Nucleus accumbens (tissue), 56 donors: Measurements from ENCODE around the gene MTRFR.
A peak's percentile ranks its signal among the peaks of the same experiment; 100 is the strongest.

Source experiments
- DNase-seq, 56 donors: peaks; one replicate each; lab custom pipeline; 2025; lab: John Stamatoyannopoulos, UW

Gene MTRFR

GRCh38 chr12:123269395-123269892 lies 36.2 kb downstream of the MTRFR start:
- peak in 55 of 56 donors; percentile 27 to 98 (median 86) for DNase-seq

DNA sequence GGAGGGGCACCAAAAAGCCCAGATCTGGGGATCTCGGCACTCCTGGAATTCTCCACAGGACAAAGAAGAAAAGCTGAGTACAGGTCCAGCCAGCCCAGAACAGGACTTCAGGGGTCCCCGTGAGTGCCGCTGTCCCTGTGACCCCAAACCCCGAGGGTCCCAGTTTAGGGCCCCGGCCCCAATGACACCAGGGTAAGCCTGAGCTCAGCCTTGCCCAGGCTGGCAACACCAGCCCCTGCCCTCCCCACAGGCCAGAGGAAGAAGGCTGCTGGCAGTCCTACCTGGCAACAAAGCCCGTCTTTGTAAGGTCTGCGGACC lies 36.6 kb downstream of the MTRFR start:
- peak in 7 of 56 donors; percentile 35 to 59 (median 42) for DNase-seq

GRCh38 chr12:123270214-123271000 lies 37.2 kb downstream of the MTRFR start:
- peak in 19 of 56 donors; percentile 9 to 64 (median 30) for DNase-seq

GRCh38 chr12:123271001-123271668 lies 37.9 kb downstream of the MTRFR start:
- DNase-seq: peak in 46 of 56 donors; percentile 18 to 82 (median 50)

- no peak for DNase-seq
Measured at GRCh38 chr12:123273166-123273565, 39.9 kb downstream of the MTRFR start.

GRCh38 chr12:123278101-123278627 lies 44.9 kb downstream of the MTRFR start:
- DNase-seq: no peak

DNA sequence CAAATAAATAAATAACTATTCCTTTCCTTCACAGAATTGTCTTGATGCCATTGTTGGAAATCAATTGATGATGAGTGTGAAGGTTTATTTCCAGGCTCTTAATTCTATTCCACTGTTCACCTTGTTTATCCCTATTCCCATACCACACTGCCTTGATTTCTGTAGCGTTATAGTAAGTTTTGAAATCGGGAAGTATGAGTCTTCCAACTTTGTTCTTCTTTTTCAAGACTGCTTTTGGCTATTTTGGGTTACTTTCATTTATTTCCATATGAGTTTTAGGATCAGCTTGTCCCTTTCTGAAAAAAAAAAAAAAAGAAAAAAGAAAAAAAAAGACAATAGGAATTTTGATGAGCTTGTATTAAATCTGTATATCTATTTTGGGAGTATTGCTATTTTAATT lies 47.7 kb downstream of the MTRFR start:
- DNase-seq: no peak

DNA sequence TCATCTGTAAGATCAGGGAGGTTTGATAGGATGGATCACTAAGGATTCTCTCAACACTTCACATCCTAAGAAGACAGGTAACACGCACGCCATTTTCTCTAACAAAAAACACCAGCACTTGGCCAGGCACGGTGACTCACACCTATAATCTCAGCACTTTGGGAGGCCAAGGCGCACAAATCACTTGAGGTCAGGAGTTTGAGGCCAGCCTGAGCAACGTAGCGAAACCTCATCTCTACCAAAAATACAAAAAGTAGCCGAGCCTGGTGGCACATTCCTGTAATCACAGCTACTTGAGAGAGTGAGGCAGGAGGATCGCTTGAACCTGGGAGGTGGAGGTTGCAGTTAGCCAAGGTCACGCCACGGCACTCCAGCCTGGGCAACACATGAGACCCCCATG lies 48.9 kb downstream of the MTRFR start:
- DNase-seq: no peak

DNA sequence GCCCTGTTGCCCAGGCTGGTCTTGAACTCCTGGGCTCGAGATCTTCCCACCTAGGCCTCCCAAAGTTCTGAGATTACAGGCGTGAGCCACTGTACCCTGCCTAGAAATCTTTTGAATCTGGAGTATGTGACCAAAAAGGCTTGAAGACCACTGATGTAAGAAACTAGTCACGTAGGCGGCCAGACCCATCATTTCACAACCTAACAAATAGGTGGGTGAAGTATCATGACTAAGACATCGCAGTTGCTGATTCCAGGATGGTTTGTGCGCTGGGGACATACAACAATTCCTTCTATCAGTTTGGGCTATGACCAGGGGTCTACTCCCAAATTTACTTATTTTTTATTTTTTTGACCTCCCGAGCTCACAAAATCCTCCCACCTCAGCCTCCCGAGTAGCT lies 50.2 kb downstream of the MTRFR start:
- DNase-seq: no peak

DNA sequence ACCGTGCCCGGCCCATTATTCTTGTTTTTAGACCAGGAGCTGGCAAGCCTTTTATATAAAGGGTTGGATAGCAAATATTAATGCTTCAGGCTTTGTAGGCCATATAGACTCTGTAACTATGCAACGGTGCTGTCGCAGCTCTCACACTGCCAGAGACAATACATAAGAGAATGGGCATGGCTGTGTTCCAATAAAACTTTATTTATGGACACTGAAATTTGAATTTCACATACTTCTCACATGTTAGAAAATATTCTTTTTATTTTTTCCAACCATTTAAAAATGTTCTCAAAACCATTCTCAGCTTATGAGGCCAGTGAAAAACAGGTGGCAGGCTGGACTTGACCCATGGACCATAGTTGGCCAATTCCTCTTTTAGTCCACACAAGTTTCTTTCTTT lies 51.4 kb downstream of the MTRFR start:
- no peak for DNase-seq

DNA sequence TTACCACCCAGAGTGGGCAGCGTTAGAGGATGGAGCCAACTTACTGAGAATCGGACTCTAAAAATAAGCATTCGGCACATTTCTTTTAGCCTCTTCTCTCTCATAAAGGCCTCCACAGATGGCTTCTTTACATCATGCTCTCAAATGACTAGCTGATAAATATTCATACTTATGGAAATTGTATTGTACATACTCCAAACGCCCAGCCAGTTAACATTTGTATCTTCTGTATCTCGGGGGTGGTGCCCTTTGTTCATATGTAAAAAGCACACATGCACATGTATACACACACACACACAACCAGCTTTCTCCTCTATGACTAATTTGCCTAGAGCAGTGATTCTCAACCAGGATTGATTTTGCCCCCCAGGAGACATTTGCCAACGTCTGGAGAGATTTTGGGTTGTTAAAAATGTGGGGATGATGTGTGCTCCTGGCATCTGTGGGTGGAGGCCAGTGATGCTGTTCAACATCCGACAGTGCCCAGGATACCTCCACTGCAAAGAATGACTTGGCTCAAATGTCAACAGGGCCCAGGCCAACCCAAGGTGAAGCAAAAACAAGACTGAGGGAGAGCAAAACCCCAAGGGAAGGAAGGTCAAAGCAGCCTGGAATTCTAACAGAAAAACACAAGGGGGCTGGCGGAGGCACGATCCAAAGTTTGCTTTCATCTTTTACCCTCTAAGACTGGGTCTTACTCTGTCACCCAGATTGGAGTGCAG lies 53.6 kb downstream of the MTRFR start:
- no peak for DNase-seq

GRCh38 chr12:123288751-123289346 lies 55.6 kb downstream of the MTRFR start:
- peak in 29 of 56 donors; percentile 1 to 71 (median 29) for DNase-seq

DNA sequence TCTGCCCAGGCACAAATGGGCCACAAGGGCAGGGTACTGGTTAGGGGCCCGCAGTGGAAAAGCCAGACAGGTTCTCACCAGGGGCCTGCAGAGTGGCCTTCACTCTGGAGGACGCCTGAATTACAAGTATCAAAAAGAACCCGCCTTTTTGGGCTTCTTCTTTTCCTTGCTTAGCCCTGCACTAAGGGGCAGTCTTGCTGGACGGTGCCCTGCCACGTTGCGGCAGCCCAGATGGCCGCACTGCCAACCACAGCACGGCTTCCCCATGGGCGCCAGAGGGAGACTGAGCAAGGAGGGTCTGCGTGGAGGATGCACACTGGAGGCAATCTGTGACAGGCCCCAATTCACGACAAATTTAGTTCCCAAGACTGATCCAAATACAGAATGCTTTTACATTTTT lies 56.7 kb downstream of the MTRFR start:
- no peak for DNase-seq

GRCh38 chr12:123293178-123293760 lies 60.0 kb downstream of the MTRFR start:
- DNase-seq: no peak

GRCh38 chr12:123305136-123305535 lies 71.9 kb downstream of the MTRFR start:
- DNase-seq: no peak

DNA sequence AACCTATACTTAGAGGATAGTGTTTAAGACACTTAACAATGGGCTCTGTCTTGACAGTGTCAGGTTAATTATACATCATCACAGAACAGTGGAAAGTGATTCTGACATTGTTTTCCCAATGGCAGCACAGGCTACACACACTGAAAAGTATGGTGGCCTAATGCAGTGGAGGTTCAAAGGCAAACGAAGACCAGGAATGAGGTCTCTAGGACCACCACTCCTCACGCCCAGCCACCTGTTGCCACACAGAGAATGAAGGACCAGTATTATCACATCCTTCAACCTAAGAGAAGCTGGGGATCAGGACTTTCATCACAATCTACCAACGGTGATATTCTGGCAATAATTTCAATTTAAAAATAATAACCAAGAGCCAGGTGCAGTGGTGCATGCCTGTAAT lies 73.0 kb downstream of the MTRFR start:
- no peak for DNase-seq
